Neural cell (in vitro differentiated cells): ENCODE results near the gene CLEC16A. TPM values are rescaled to one million over a fixed set of nuclear protein-coding genes. Genes with fewer than 3 reads are reported as not detected.

ENCODE experiments used
- H2AFZ ChIP-seq: fragments of 200-600, 300-800 bp; sonication (generic), shearing (Covaris generic); 2 replicates; pipeline ENCODE4 v1.6.0; 2014; ENCODE audit warnings: low read depth, mild to moderate bottlenecking, antibody characterized with exemption, low read length, moderate library complexity
- H3F3A ChIP-seq: fragments of 200-600 bp; shearing (Covaris generic); 2 replicates; pipeline ENCODE4 v1.6.1; 2016; ENCODE audit warnings: mild to moderate bottlenecking, moderate library complexity, mixed read lengths, antibody characterized with exemption, low read length; ENCODE audit not compliant: insufficient read depth, poor library complexity, severe bottlenecking
- H3K27ac ChIP-seq: fragments of 200-600, 300-800 bp; sonication (generic), shearing (Covaris generic); 2 replicates; pipeline ENCODE4 v1.5.1; 2014; ENCODE audit warnings: mild to moderate bottlenecking, low read length, moderate library complexity
- H3K27me3 ChIP-seq: fragments of 300-800, 200-600 bp; sonication (generic), shearing (Covaris generic); 2 replicates; pipeline ENCODE4 v1.6.0; 2014; ENCODE audit warnings: mild to moderate bottlenecking, low read depth, low read length, moderate library complexity; ENCODE audit not compliant: insufficient read depth
- H3K36me3 ChIP-seq: fragments of 300-800, 200-600 bp; sonication (generic), shearing (Covaris generic); 2 replicates; pipeline ENCODE4 v1.5.1; 2014; ENCODE audit warnings: mild to moderate bottlenecking, antibody characterized with exemption, low read length, moderate library complexity; ENCODE audit not compliant: insufficient read depth
- H3K4me2 ChIP-seq: fragments of 300-800, 200-600 bp; sonication (generic), shearing (Covaris generic); 2 replicates; pipeline ENCODE4 v1.6.0; 2014; ENCODE audit warnings: mild to moderate bottlenecking, low read length
- H3K4me3 ChIP-seq: fragments of 300-800, 200-600 bp; sonication (generic), shearing (Covaris generic); 2 replicates; pipeline ENCODE4 v1.5.1; 2014; ENCODE audit warnings: mild to moderate bottlenecking, low read length, moderate library complexity
- H3K79me2 ChIP-seq: fragments of 200-600 bp; shearing (Covaris generic); replicated peaks from 2 replicates; pipeline ENCODE4 v1.6.0; 2014; ENCODE audit warnings: mild to moderate bottlenecking, low read length, moderate library complexity; ENCODE audit not compliant: insufficient read depth
- H3K9ac ChIP-seq: fragments of 300-800, 200-600 bp; sonication (generic), shearing (Covaris generic); 2 replicates; pipeline ENCODE4 v1.6.1; 2016; ENCODE audit warnings: mild to moderate bottlenecking, low read length, mixed read lengths
- H3K9me2 ChIP-seq: fragments of 200-600 bp; shearing (Covaris generic); 2 replicates; pipeline ENCODE4 v1.6.1; 2016; ENCODE audit warnings: mild to moderate bottlenecking, low read length, mixed read lengths; ENCODE audit not compliant: insufficient read depth
- H3K9me3 ChIP-seq: fragments of 200-600, 300-800 bp; sonication (generic), shearing (Covaris generic); 2 replicates; pipeline ENCODE4 v1.6.1; 2016; ENCODE audit warnings: mild to moderate bottlenecking, mixed run types, low read length, moderate library complexity, mixed read lengths
- H4K20me1 ChIP-seq: fragments of 200-600 bp; shearing (Covaris generic); 2 replicates; pipeline ENCODE4 v1.6.1; 2016; ENCODE audit warnings: mild to moderate bottlenecking, mixed run types; ENCODE audit not compliant: insufficient read depth
- CTCF ChIP-seq: fragments of 450-650 bp; IDR thresholded peaks from 2 replicates; pipeline ENCODE4 v1.5.1; 2014; ENCODE audit warnings: antibody characterized with exemption, mild to moderate bottlenecking, moderate library complexity; ENCODE audit not compliant: poor library complexity, severe bottlenecking
- EP300 ChIP-seq: fragments of 450-650 bp; conservative IDR thresholded peaks from 2 replicates; pipeline ENCODE4 v1.6.1; 2014; ENCODE audit warnings: antibody characterized with exemption, mild to moderate bottlenecking, moderate library complexity; ENCODE audit not compliant: poor library complexity, severe bottlenecking
- EZH2 ChIP-seq: fragments of 200-600, 300-800 bp; shearing (Covaris generic), sonication (generic); IDR thresholded peaks from 2 replicates; pipeline ENCODE4 v1.6.1; 2014; ENCODE audit warnings: antibody characterized with exemption, low read length, borderline replicate concordance, mild to moderate bottlenecking; ENCODE audit not compliant: insufficient read depth, poor library complexity, severe bottlenecking
- MXI1 ChIP-seq: fragments of 450-650 bp; conservative IDR thresholded peaks from 2 replicates; pipeline ENCODE4 v1.6.1; 2014; ENCODE audit warnings: antibody characterized with exemption, mild to moderate bottlenecking; ENCODE audit not compliant: poor library complexity, severe bottlenecking
- POLR2AphosphoS5 ChIP-seq: IDR thresholded peaks from 2 replicates; pipeline ENCODE4 v1.6.1; 2012
- RAD21 ChIP-seq: fragments of 450-650 bp; conservative IDR thresholded peaks from 2 replicates; pipeline ENCODE4 v1.6.1; 2014; ENCODE audit warnings: antibody characterized with exemption, mild to moderate bottlenecking, moderate library complexity
- REST ChIP-seq: IDR thresholded peaks from 2 replicates; pipeline ENCODE4 v1.6.1; 2012; ENCODE audit warnings: borderline replicate concordance
- SMC3 ChIP-seq: fragments of 450-650 bp; conservative IDR thresholded peaks from 2 replicates; pipeline ENCODE4 v1.6.1; 2014; ENCODE audit warnings: antibody characterized with exemption, mild to moderate bottlenecking, moderate library complexity; ENCODE audit not compliant: poor library complexity
- TAF1 ChIP-seq: IDR thresholded peaks from 2 replicates; pipeline ENCODE4 v1.6.1; 2012; ENCODE audit warnings: low read depth
- polyA plus RNA-seq: library from polyadenylated mRNA; depleted of rRNA; stranded (reverse); fragments of >200 nt; gene quantifications from 2 replicates; pipeline ENCODE4 v1.2.3, GENCODE V29; 2014

CLEC16A gene
- polyA plus RNA-seq, 1 donor from 2014 or later: 11.1 TPM

GRCh38 chr16:11169641-11170040 lies 225.3 kb downstream of the CLEC16A start:
- no peaks in the 10 kb centered on the region for H3F3A ChIP-seq
- no peaks in the 10 kb centered on the region for H3K9me3 ChIP-seq
- no peak overlapping the region for H3K27ac ChIP-seq
- H3K4me2 ChIP-seq: no peak overlapping the region
- H4K20me1 ChIP-seq: no peaks in the 10 kb centered on the region
- no peaks in the 10 kb centered on the region for H3K27me3 ChIP-seq
- no peaks in the 10 kb centered on the region for H3K36me3 ChIP-seq
- no peaks in the 10 kb centered on the region for H3K79me2 ChIP-seq
- no peak overlapping the region for H3K9ac ChIP-seq
- H2AFZ ChIP-seq: no peak overlapping the region
- no peak overlapping the region for H3K4me3 ChIP-seq
- no peaks in the 10 kb centered on the region for H3K9me2 ChIP-seq
- TF ChIP-seq CTCF: no peak
- TF ChIP-seq SMC3: no peak
- no peak for TF ChIP-seq REST
- TF ChIP-seq MXI1: no peak
- TF ChIP-seq EZH2: no peak
- TF ChIP-seq EP300: no peak
- no peak for TF ChIP-seq RAD21
- no peak for TF ChIP-seq POLR2AphosphoS5

- Histone ChIP-seq H3K4me3 (no peak overlapping the region), H2AFZ (no peak overlapping the region), H3K9me3 (no peaks in the 10 kb centered on the region), H3K9ac (no peak overlapping the region), H3K79me2 (no peaks in the 10 kb centered on the region), H3K36me3 (no peaks in the 10 kb centered on the region), H4K20me1 (no peaks in the 10 kb centered on the region), H3K27me3 (no peaks in the 10 kb centered on the region), H3F3A (no peaks in the 10 kb centered on the region), H3K4me2 (no peak overlapping the region), H3K9me2 (no peaks in the 10 kb centered on the region), H3K27ac (no peak overlapping the region)
- TF ChIP-seq CTCF (no peak), SMC3 (no peak), EZH2 (no peak), MXI1 (no peak), REST (no peak), RAD21 (no peak), EP300 (no peak), POLR2AphosphoS5 (no peak), TAF1 (no peak)
Observed at GRCh38 chr16:11170201-11170600, 225.8 kb downstream of the CLEC16A start.
